Colonic mucosa (tissue), 4 donors: ENCODE measurements around the gene DNAH9. TPM values are rescaled to one million over a fixed set of nuclear protein-coding genes. Genes with fewer than 3 reads are reported as not detected.

Source experiments
- DNase-seq: peaks from one replicate; pipeline ENCODE4 v3.0.0-alpha.2; 2020
- H3K27ac ChIP-seq: fragments of 200-600 bp; one replicate; pipeline ENCODE4 v1.8.0; 2021
- H3K27me3 ChIP-seq: fragments of 200-600 bp; one replicate; pipeline ENCODE4 v1.8.0; 2021
- H3K36me3 ChIP-seq: fragments of 200-600 bp; one replicate; pipeline ENCODE4 v1.8.0; 2021
- H3K4me1 ChIP-seq: fragments of 200-600 bp; one replicate; pipeline ENCODE4 v1.8.0; 2021; ENCODE audit warnings: mild to moderate bottlenecking
- H3K4me3 ChIP-seq: fragments of 200-600 bp; one replicate; pipeline ENCODE4 v1.8.0; 2021
- H3K9ac ChIP-seq, 2 donors: one replicate each; pipeline ENCODE4 v1.7.0; 2013; ENCODE audit warnings: control low read depth in 2 of 2, low read depth in 2 of 2, low read length in 2 of 2
- H3K9me3 ChIP-seq: fragments of 200-600 bp; one replicate; pipeline ENCODE4 v1.8.0; 2021
- CTCF ChIP-seq: fragments of 200-600 bp; IDR thresholded peaks from one replicate; pipeline ENCODE4 v1.8.0; 2022; ENCODE audit warnings: antibody characterized with exemption, mild to moderate bottlenecking
- intact Hi-C: fragments of 100-400 bp; cut with DNase I; formaldehyde crosslinking; loops from one replicate; pipeline ENCODE4 v1.14.1; 2022
- total RNA-seq, 2 donors: library from RNA; stranded (reverse); fragmentation: NEBNext Ultra II Directional in 1 of 2; extraction: Animal tissue kit (Norgen Biotek cat#: 25700) in 1 of 2; gene quantifications; one replicate each; pipeline ENCODE4 v1.2.1, GENCODE V29; 2021
- donor health status: healthy.
- donor health status: DM: no; HTN: no; CAD: no.
- donor health status: DM: no; HTN: no; CAD: no.

The DNAH9 gene
- total RNA-seq, 2 donors from 2014 or later: 0.40 to 0.69 TPM

GRCh38 chr17:11578998-11579397 is 19.3 kb upstream of the DNAH9 start:
- H3K9me3 ChIP-seq: no peaks in the 10 kb centered on the region
- no peak overlapping the region for H3K4me3 ChIP-seq
- no peak overlapping the region for H3K27ac ChIP-seq
- H3K27me3 ChIP-seq: no peaks in the 10 kb centered on the region
- intact Hi-C loops: no loop called here
- H3K9ac ChIP-seq: no peak overlapping the region
- H3K36me3 ChIP-seq: no peaks in the 10 kb centered on the region
- no peak for TF ChIP-seq CTCF
- no peaks in the 10 kb centered on the region for H3K4me1 ChIP-seq
- no peak for DNase-seq

GRCh38 chr17:11580677-11581076 is 17.6 kb upstream of the DNAH9 start:
- H3K4me1 ChIP-seq: no peaks in the 10 kb centered on the region
- H3K27me3 ChIP-seq: no peaks in the 10 kb centered on the region
- H3K9me3 ChIP-seq: no peaks in the 10 kb centered on the region
- H3K4me3 ChIP-seq: no peak overlapping the region
- no peaks in the 10 kb centered on the region for H3K36me3 ChIP-seq
- no peak for TF ChIP-seq CTCF
- no peak for DNase-seq
- intact Hi-C loops: no loop called here
- H3K9ac ChIP-seq: no peak overlapping the region
- H3K27ac ChIP-seq: no peak overlapping the region

- Histone ChIP-seq H3K9me3 (no peaks in the 10 kb centered on the region), H3K4me3 (no peak overlapping the region), H3K27ac (no peak overlapping the region), H3K27me3 (no peaks in the 10 kb centered on the region), H3K36me3 (no peaks in the 10 kb centered on the region), H3K4me1 (no peaks in the 10 kb centered on the region), H3K9ac (no peak overlapping the region)
- no peak for TF ChIP-seq CTCF
- intact Hi-C loops: no loop called here
- DNase-seq: no peak
These were observed 16.1 kb upstream of the DNAH9 start for GRCh38 chr17:11582217-11582616.

- Histone ChIP-seq H3K27me3 (no peaks in the 10 kb centered on the region), H3K4me1 (no peaks in the 10 kb centered on the region), H3K9ac (no peak overlapping the region), H3K4me3 (no peak overlapping the region), H3K36me3 (no peaks in the 10 kb centered on the region), H3K27ac (no peak overlapping the region), H3K9me3 (no peaks in the 10 kb centered on the region)
- no peak for DNase-seq
- intact Hi-C loops: no loop called here
- TF ChIP-seq CTCF: no peak
These were observed 14.8 kb upstream of the DNAH9 start for GRCh38 chr17:11583306-11583992.

GRCh38 chr17:11589716-11590115 is 8.6 kb upstream of the DNAH9 start:
- no peak for TF ChIP-seq CTCF
- Histone ChIP-seq H3K36me3 (no peaks in the 10 kb centered on the region), H3K4me1 (no peaks in the 10 kb centered on the region), H3K27me3 (no peaks in the 10 kb centered on the region), H3K9me3 (no peaks in the 10 kb centered on the region), H3K9ac (no peak overlapping the region), H3K4me3 (no peak overlapping the region), H3K27ac (no peak overlapping the region)
- no peak for DNase-seq
- intact Hi-C loops: no loop called here
